Sigmoid colon (tissue), 4 donors: ENCODE results near the gene APBB2.

Experiments
- CTCF ChIP-seq, 4 experiments: fragments of 450-650 bp in 3 of 4; fragments of 200-600 bp in 1 of 4; IDR thresholded peaks; one replicate each; pipeline ENCODE4 v1.5.1; 2016 to 2019; ENCODE audit warnings: antibody characterized with exemption in 4 of 4, mild to moderate bottlenecking in 3 of 4, moderate library complexity in 2 of 4
- POLR2A ChIP-seq, 2 donors: fragments of 450-650 bp; IDR thresholded peaks; one replicate each; pipeline ENCODE4 v1.6.1; 2016; ENCODE audit warnings: antibody characterized with exemption in 2 of 2, mild to moderate bottlenecking in 2 of 2, moderate library complexity in 2 of 2
- POLR2AphosphoS5 ChIP-seq, 4 donors: sonication (generic); formaldehyde crosslinking; IDR thresholded peaks; one replicate each; pipeline ENCODE4 v1.6.1; 2017; ENCODE audit warnings: antibody characterized with exemption in 4 of 4

- TF ChIP-seq CTCF (IDR thresholded peaks at IDR 0.05) (no peak), POLR2AphosphoS5 (IDR thresholded peaks at IDR 0.05) (no peak), POLR2A (IDR thresholded peaks at IDR 0.05) (no peak)
Measured at GRCh38 chr4:41125558-41126311, 88.6 kb downstream of the APBB2 start.
